KBM-7 (cell line): ENCODE results near the gene FOXP3.

ENCODE experiments used
- DNase-seq: peaks from one replicate; pipeline ENCODE4 v3.0.0-alpha.2; 2015
- in situ Hi-C: fragments of 300-500 bp; cut with MboI; formaldehyde crosslinking; loops from 2 replicates; pipeline ENCODE4 v1.14.3; 2020; ENCODE audit warnings: low sequenced_read_pairs, low pct_unique_long_range_greater_than_20kb, mixed read lengths

The FOXP3 gene

DNA sequence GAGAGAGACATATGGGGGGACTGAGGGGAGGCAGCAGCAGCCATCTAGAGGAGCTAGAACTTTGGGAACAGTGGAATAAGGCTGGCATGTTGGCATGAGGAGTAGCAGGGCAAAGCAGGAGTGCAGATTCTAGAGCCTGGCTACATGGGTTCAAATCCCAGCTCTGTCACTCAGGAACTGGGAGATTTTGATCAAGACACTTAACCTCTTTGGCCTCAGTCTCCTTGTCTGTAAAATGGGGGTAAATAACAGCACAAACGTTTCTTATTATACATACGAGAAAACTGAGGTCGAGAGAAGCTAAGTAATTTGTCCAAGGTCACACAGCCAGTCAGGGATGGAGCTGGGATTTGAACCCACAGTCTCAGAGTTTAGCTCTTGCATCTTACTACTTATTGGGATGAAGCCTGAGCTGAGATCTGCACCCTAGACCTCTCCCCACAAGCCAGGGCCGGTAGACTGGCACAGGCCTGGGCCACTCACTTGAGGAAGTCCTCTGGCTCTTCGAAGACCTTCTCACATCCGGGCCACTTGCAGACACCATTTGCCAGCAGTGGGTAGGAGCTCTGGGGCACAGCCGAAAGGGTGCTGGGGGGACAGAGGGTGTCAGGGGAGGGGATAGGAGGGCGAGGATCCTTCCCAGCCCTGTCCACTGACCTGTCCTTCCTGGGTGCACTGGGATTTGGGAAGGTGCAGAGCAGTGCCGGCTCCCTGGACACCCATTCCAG, 8.1 kb downstream of the FOXP3 start:
- in situ Hi-C loops: no loop called here
- no peak for DNase-seq

DNA sequence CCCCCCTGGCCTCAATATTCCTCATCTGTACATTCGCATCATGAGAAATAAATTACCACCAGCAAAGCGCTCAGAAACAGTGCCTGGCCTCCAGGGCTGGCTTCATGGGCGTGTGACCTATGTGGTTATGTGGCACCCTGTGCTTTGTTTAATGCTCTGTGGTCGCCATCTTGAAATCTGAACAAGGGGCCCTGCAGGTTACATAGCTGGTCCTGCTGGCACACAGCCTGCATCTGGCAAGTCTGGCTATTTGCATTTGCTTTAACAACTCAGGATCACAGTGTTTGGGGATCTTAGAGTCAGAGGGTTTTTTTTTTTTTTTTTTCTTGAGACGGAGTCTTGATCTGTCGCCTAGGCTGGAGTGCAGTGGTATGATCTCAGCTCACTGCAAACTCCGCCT, 9.9 kb downstream of the FOXP3 start:
- no peak for DNase-seq
- in situ Hi-C loops: no loop called here

DNA sequence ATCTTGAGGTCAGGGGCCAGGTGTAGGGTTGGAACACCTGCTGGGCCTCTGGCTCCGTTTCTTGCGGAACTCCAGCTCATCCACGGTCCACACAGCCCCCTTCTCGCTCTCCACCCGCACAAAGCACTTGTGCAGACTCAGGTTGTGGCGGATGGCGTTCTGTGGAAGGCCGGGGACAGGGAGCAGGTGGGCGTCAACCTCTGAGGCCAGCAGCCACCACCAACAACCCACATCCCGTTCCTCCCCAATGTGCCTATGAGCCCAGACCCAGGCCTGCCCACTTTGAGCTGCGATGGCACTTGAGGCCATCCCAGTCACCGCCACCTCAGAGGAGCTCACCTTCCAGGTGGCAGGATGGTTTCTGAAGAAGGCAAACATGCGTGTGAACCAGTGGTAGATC, 13.2 kb downstream of the FOXP3 start:
- DNase-seq: no peak
- in situ Hi-C loops: no loop called here

DNA sequence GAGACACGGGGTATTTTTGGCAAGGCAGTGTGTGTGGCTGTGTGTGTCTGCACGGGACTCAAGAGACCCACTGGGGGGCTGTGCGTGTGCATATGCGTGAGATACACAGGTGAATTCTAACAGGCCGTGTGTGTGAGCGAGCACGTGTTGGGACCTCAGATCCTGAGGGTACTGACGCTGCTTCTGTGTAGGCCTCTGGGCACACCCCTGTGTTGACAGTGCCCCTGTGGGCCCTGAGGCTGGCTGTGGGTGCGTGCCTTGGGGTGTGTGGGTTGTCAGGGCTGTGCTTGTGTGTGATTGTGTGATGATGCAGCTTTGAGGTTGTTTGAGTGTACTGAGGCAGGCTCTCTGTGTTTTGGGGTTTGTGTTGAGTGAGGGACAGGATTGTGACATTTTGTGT, 13.9 kb downstream of the FOXP3 start:
- DNase-seq: no peak

DNA sequence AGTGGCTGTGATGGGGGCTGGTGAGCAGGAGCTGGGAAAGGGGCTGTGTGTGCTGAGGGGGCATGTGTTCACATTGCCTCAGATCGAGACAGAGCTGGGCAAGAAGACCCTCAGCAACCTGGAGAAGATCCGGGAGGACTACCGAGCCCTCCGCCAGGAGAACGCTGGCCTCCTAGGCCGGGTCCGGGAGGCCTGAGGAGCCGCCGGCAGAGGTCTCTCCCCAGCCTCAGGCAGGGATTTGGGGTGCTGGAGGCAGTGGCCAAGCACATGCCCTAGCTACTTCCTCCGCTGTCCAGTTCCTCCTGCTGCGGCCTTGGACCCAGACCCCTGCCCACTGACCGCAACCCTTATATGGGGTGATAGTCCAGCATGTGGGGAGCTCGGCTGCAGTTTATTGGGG, 14.4 kb downstream of the FOXP3 start:
- in situ Hi-C loops: no loop called here
- DNase-seq: no peak

More for the DNA sequence above, 13.9 kb downstream of the FOXP3 start:
- in situ Hi-C loops: no loop called here

DNA sequence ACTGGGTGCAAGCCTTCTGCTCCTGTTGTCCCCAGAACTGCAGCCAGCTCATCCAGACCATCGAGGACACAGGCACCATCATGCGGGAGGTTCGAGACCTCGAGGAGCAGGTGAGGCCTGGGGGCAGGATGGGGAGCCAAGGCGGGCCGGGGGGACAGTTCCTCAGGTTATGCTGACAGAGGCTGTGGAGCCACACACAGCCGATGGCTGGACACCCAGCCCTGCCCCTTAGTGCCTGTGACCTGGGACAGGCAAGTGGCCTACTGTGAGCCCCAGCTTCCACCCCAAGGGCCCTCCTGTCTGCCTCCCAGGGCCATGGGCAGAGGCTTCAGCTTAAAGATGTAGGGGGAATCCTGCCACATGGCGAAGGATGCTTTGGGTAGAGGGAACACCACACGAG, 14.9 kb downstream of the FOXP3 start:
- no peak for DNase-seq
- in situ Hi-C loops: no loop called here

DNA sequence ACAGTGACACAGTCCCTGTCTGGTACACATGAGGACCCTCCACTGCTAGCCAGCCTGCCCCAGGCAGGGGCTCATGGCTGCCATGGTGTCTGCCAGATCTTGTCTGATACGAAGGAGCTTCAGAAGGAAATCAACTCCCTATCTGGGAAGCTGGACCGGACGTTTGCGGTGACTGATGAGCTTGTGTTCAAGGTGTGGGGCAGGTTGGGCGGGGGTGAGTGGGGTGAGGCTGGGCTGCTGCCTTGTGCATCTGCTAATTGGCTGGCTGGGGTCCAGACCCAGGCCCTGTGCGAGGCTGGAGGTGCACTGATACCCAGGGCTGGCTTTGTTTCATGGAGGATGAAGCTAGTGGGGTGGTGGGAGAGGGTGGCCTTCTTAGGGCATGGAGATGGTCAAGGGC, 15.4 kb downstream of the FOXP3 start:
- in situ Hi-C loops: no loop called here
- DNase-seq: no peak

DNA sequence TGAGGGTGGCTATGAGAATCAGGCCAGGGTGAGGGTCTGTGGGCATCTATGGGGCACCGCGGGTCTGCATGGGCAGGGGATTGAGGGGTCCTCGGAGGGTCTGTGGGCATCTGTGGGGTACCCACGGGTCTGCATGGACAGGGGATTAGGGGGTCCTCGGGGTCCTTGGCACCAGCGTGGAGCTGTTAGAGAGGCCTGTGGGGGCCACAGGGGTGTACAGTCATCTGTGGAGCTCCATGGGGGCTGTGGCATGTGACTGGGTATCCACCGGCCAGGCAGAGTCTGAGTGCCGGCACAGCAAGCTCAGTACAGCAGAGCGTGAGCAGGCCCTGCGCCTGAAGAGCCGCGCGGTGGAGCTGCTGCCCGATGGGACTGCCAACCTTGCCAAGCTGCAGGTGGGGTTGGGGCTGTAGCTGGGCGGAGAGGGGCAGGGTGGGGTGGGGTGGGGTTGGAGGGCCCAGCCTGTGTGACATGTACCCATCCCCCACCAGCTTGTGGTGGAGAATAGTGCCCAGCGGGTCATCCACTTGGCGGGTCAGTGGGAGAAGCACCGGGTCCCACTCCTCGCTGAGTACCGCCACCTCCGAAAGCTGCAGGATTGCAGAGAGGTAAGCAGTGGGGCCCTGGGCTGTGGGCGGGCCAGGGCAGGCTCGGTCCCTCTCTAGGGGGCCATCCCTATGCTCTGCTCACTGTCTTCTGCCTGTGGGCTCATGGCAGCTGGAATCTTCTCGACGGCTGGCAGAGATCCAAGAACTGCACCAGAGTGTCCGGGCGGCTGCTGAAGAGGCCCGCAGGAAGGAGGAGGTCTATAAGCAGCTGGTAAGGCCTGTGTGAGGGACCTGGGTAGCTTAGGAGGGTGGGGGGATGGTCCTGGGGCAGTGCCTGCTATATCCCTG, 16.3 kb downstream of the FOXP3 start:
- no peak for DNase-seq
- in situ Hi-C loops: no loop called here

DNA sequence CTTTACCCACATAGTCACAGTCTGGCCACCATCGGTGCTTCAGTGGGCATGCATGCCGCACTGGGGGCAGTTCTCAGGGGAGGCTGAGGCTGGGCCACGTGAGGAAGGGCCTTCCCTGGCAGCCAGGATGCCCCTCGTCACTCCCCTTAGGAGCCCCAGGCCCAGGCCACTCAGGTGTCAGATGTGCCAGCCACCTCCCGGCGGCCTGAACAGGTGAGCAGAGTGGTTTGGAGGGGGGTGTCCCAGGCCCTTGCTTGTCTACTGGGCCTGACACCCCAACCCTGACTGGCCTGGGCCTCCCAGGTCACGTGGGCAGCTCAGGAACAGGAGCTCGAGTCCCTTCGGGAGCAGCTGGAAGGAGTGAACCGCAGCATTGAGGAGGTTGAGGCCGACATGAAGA, 17.2 kb downstream of the FOXP3 start:
- in situ Hi-C loops: no loop called here
- no peak for DNase-seq

DNA sequence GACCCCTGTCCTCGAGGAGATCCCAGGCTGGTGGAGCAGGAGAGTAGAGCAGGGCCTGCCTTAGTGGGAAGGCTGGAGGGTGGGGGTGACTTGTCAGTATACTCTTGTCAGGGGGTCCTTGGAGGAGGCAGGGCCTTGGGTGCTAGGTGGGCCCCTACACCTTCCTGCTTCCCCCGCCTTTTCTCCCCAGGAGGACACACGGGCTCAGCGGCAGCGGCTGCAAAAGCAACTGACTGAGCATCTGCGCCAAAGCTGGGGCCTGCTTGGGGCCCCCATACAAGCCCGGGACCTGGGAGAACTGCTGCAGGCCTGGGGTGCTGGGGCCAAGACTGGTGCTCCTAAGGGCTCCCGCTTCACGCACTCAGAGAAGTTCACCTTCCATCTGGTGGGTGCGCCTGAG, 18.0 kb downstream of the FOXP3 start:
- in situ Hi-C loops: no loop called here

DNA sequence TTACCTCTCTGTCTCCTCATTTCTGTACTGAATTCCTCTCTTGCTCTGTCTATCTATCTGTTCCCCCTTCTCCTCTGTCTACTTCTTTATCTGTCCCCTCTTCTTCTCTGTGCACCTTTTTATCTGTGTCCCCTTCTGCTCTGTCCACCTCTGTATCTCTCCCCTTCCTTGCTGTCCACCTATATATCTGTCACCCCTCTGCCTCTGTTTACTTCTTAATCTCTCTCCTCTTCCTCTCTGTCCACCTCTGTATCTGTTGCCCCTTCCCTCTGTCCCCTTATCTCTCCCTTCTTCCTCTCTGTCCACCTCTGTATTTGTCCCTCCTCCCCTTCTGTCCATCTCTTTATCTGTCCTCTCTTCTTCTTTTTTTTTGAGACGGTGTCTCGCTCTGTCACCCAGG, 20.3 kb downstream of the FOXP3 start:
- in situ Hi-C loops: no loop called here
- no peak for DNase-seq

More for the DNA sequence above, 18.0 kb downstream of the FOXP3 start:
- no peak for DNase-seq

DNA sequence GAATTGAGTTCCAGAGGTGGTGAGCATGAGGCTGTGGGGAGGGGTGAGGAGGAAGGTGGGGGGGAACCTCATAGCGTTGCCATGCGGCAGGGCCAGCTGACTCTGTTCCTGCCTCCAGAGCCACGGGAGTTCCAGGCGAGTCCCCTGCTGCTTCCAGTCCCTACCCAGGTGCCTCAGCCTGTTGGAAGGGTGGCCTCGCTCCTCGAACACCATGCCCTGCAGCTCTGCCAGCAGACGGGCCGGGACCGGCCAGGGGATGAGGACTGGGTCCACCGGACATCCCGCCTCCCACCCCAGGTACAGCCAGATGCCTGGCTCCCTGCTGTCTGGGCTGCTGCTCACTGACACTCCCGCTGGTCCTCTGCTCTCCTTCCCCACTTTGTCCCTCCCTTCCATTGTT, 21.3 kb downstream of the FOXP3 start:
- in situ Hi-C loops: no loop called here
- DNase-seq: no peak

DNA sequence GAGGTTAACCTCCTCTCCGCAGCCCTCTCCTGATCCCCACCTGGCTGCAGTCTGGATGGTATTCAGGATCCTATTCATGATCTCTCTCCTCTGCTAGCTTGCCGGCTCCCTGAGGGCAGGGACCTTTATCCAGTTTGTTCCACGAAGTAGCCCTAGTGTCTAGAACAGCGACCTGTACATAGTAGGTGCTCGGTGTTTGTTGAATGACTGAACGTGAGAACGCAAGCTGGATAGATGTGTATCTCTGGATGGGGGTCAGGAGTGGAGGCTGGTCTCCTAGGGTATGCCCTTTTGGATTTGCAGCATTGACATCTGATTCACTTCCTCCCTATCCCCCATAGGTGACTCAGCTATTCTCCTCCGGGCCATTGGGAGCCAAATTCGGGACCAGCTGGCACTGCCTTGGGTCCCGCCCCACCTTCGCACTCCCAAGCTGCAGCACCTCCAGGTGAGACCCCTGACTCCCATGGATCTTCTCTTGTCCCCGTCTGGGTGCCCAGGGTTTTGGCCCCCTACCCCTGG, 21.9 kb downstream of the FOXP3 start:
- in situ Hi-C loops: no loop called here
- DNase-seq: no peak

DNA sequence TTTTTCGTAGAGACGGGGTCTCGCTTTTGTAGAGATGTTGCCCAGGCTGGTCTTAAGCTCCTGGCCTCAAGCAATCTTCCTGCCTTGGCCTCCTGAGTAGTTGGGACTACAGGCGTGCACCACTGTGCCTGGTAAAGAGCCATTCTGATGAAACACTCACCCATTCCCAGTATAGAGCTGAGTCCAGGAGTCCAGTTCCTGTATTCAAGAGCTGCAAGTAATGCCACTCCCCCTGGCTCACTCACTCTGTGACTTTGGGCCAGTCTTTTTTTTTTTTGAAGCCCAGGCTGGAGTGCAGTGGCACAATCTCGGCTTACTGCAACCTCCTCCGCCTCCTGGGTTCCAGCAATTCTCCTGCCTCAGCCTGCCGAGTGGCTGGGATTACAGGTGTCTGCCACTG, 25.8 kb downstream of the FOXP3 start:
- no peak for DNase-seq
- in situ Hi-C loops: no loop called here

DNA sequence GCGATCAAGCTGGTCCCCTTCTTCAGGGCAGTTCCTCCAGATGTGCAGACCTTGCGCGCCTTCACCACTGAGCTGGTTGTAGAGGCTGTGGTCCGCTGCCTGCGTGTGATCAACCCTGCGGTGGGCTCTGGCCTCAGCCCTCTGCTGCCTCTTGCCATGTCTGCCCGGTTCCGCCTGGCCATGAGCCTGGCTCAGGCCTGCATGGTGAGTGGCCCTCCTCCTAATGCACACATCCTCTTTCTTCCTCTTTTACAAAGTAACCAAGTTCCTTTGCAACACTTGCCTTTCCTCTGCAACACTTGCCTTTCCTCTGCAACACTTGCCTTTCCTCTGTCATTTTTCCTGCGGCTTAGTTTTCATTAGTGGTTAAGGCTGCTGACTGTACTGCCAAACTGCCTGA, 27.4 kb downstream of the FOXP3 start:
- peak; percentile 89 for DNase-seq
- in situ Hi-C loops: no loop called here

DNA sequence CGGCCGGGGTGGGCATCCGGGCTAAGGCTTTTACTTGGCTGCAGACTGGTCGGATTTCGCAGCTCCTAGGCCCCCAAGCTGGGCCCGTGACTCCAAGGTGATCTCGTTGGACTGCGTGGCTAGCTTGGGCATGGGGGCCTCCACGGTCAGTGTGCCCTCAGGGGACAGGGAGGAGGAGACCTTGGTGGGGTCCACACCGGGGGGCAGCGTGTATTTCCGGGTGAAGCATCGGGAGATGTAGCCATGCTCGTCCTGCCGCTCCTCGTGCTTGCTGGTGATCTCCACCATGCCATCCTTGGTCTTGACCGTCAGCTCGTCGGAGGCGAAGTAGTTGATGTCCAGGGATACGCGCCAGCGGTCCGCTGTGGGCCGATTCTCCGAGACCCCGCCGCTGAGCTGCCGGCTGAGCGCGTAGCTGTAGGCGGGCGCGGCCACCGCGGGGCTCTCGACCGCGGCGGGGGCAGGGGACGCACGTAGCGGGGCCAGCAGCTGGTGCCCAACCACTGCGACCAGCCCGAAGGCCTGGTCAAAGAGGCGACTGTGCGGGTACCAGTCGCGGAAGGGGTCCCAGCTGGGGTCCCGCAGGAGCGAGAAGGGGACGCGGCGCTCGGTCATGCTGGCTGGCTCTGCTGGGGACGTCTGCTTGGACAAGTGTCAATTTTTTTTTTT, 30.5 kb downstream of the FOXP3 start:
- in situ Hi-C loops: no loop called here

DNA sequence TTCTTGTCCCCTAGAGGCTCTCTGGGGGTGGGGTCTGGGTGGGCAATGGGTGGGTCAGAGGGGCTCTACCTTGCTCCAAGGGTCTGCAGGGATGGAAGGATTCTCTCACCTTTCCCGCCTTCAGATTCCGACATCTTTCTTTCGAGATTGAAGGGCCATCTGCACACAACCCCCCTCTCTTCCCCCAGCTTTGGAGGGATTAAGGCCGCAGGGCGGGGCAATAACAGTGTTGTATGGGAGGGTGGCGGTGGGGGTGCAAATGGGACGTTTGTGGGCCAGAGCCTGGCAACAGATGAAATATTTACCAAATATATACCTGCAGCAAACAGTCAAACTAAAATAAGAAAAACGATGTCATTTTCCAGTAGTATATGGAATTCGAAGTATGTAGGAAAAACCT, 31.3 kb downstream of the FOXP3 start, which contains the start of gene CACNA1F:
CACNA1F (minus strand) TSS at position 165 of the 400 bp plus-strand sequence; CDS start at position 134, 31 bp downstream.
- no peak for DNase-seq
- in situ Hi-C loops: no loop called here

More for the DNA sequence above, 30.5 kb downstream of the FOXP3 start:
- DNase-seq: no peak

DNA sequence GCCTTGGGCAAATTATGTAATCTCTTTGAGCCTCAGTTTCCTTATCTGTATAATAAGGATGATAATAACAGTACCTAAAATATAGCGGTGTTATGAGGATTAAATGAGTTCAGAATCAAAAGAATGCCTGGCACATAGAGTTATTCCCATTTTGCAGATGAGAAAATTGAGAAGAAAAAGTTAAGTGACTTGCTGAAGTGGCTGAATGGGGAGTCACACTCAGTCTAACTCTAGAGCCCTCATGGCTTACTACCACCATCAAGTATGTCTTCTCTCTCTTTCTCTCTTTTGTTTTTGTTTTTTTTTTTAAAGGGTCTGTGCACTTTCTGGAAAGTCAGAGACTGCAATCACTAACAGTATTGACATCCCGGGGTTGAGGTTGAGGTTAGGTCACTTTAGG, 32.0 kb downstream of the FOXP3 start:
- in situ Hi-C loops: no loop called here
- no peak for DNase-seq

DNA sequence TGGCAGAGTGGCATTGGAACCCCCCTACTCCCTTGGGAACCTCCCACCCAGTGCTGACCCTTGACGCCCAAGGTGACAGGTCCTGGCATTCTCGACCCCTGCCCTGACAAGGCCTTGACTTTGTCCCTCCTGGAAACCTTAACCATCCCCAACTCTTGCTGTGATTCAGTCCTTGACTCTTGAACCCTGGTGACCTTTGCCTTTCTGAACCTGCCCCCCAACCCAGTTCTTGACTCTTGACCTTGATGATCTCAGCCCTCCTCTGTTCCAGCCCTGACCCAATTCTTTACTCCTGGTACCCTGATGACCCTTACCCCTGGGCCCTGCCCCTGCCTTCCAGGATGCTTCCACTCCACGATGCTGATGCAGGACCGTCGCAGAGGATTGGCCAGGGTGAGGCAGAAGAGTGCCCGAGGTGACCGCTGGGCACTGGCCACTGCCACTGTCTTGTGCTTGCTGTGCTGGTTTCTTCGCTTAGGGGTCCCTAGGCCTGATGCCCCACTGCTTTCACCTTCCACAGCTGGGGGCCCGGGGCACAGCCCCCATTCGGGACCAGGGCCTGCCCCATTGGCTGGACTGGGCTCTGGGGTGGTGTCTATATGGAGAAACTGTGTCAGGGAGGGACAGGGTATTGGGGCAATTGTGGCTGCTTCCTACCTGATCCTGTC, 33.0 kb downstream of the FOXP3 start:
- in situ Hi-C loops: no loop called here
- no peak for DNase-seq
